Astrocyte (in vitro differentiated cells and primary cell): ENCODE data around the gene ADARB2.

Experiments
- CTCF ChIP-seq: IDR thresholded peaks from 2 replicates; pipeline ENCODE4 v1.5.1; 2011; ENCODE audit warnings: low read depth, mild to moderate bottlenecking, inconsistent platforms, low read length, moderate library complexity; ENCODE audit not compliant: insufficient read depth
- EZH2 ChIP-seq: IDR thresholded peaks from 2 replicates; pipeline ENCODE4 v1.6.1; 2012; ENCODE audit warnings: mild to moderate bottlenecking, low read length, inconsistent platforms; ENCODE audit not compliant: insufficient read depth

- TF ChIP-seq CTCF, result no peak
- no peak for TF ChIP-seq EZH2
Measured at GRCh38 chr10:1233031-1233430, 504.3 kb downstream of the ADARB2 start.
